T-cell (primary cell): Measurements from ENCODE around the gene C10orf90. TPM values are rescaled to one million over a fixed set of nuclear protein-coding genes. Genes with fewer than 3 reads are reported as not detected.

Experiments
- ATAC-seq, 4 experiments: fragments of 200-7000 bp in 3 of 4; fragments of 150-1000 bp in 1 of 4; cut with Tn5 transposase; replicated peaks in 1 of 4; 1 replicate in 3 of 4; 2 replicates in 1 of 4; pipeline ENCODE4 v1.10.0; 2021; ENCODE audit warnings: moderate library complexity in 3 of 4, mild to moderate bottlenecking in 2 of 4, moderate number of reproducible peaks in 1 of 4
- CTCF ChIA-PET, 2 donors: fragments of 300-600 bp; sonication (Branson Sonifier 250); formaldehyde crosslinking; loops; one replicate each; lab custom pipeline; 2022; ENCODE audit warnings: antibody characterized with exemption in 2 of 2; lab: Charles Lee
- POLR2A ChIA-PET, 2 donors: fragments of 300-600 bp; sonication (Branson Sonifier 250); formaldehyde crosslinking; loops; one replicate each; lab custom pipeline; 2022; ENCODE audit warnings: antibody characterized with exemption in 2 of 2; lab: Charles Lee
- DNase-seq, 35 experiments: peaks; one replicate each; pipeline versions ENCODE4 v3.0.0 to v3.0.0-alpha.2; 2013 to 2023
- H3K27ac ChIP-seq: one replicate; pipeline ENCODE4 v1.5.1; 2013; ENCODE audit warnings: low read length
- H3K27me3 ChIP-seq, 2 experiments: replicated peaks in 1 of 2; 1 replicate in 1 of 2; 2 replicates in 1 of 2; pipeline versions ENCODE4 v1.6.1 to v1.7.0; 2013; ENCODE audit warnings: low read length in 1 of 2, mixed read lengths in 1 of 2; ENCODE audit not compliant: control insufficient read depth in 2 of 2, insufficient read depth in 2 of 2; ENCODE audit errors: extremely low read depth in 1 of 2
- H3K36me3 ChIP-seq, 2 donors: 1 replicate in 1 of 2; 2 replicates in 1 of 2; pipeline versions ENCODE4 v1.6.1 to v1.7.0; 2013; ENCODE audit warnings: low read length in 1 of 2; ENCODE audit not compliant: control insufficient read depth in 2 of 2, insufficient read depth in 1 of 2; ENCODE audit errors: extremely low read depth in 1 of 2
- H3K4me1 ChIP-seq, 2 experiments: 1 replicate in 1 of 2; 2 replicates in 1 of 2; pipeline versions ENCODE4 v1.6.1 to v1.7.0; 2013; ENCODE audit warnings: low read length in 2 of 2, mixed read lengths in 1 of 2; ENCODE audit not compliant: insufficient read depth in 2 of 2, control insufficient read depth in 1 of 2; ENCODE audit errors: extremely low read depth in 1 of 2
- H3K4me3 ChIP-seq, 2 donors: 1 replicate in 1 of 2; 2 replicates in 1 of 2; pipeline versions ENCODE4 v1.5.1 to v1.7.0; 2013; ENCODE audit warnings: mild to moderate bottlenecking in 2 of 2, low read length in 1 of 2, moderate library complexity in 1 of 2; ENCODE audit not compliant: control insufficient read depth in 1 of 2; ENCODE audit errors: extremely low read depth in 1 of 2
- H3K9me3 ChIP-seq: 2 replicates; pipeline ENCODE4 v1.7.0; 2013
- H3K27ac Mint-ChIP-seq, 2 donors: one replicate each; pipeline ENCODE4 v1.8.0; 2020 to 2021; ENCODE audit warnings: mild to moderate bottlenecking in 2 of 2, mixed read lengths in 2 of 2
- H3K27me3 Mint-ChIP-seq, 2 donors: one replicate each; pipeline ENCODE4 v1.8.0; 2021 to 2022; ENCODE audit warnings: mixed read lengths in 2 of 2
- H3K36me3 Mint-ChIP-seq: one replicate; pipeline ENCODE4 v1.8.0; 2021; ENCODE audit warnings: mixed read lengths
- H3K4me1 Mint-ChIP-seq, 3 donors: one replicate each; pipeline ENCODE4 v1.8.0; 2020 to 2022; ENCODE audit warnings: mixed read lengths in 3 of 3, mild to moderate bottlenecking in 1 of 3
- H3K4me3 Mint-ChIP-seq, 3 donors: one replicate each; pipeline ENCODE4 v1.8.0; 2020 to 2022; ENCODE audit warnings: mild to moderate bottlenecking in 3 of 3, mixed read lengths in 3 of 3, moderate library complexity in 3 of 3
- H3K9me3 Mint-ChIP-seq, 3 donors: one replicate each; pipeline ENCODE4 v1.8.0; 2020 to 2022; ENCODE audit warnings: mixed read lengths in 3 of 3
- WGBS: methylation state at CpG from one replicate; pipeline ENCODE4 v1.1.5; 2013; ENCODE audit warnings: missing lambda C conversion rate; ENCODE audit not compliant: insufficient coverage; 5-methylcytosine and 5-hydroxymethylcytosine counted together
- total RNA-seq, 35 experiments: library from RNA in 6 of 35; stranded (reverse) in 6 of 35; fragments of 120-200 nt in 1 of 35; gene quantifications; one replicate each; pipeline versions ENCODE4 v1.2.1 to v1.2.4 and lab custom pipeline; 2013 to 2026

Gene C10orf90
- total RNA-seq, 5 donors from 2014 or later (not counting 1 experiment from before 2014, with no cell fraction given): not detected

DNA sequence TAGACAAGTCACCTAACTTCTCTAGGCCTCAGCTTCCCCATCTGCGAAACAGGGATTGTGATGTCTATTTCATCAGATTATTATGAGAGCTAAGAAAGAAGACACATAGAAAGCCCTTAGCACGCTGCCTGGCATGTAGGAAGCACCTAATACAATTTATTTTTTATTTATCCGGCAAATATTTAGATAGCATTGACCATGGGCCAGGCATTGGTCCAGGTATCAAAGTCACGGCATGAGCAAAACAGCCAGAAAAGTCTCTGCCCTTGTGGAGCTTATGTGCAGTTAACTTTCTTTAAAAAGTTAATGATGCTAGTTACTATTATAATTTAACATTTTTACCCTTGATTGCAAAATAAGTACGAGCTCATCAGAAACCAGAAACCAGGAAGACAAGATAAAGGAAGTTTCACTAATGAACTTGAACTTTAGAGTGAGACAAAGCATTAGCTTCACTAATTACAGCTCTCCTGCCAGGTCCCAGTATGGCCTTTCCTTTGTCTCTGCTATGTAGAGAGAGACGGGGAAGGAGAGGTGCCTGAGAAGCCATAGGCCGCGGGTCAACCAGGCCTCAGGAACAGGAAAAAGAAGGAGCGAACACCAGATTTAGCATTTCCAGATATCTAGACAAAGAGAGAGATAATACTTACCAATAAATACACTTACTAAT, 142.7 kb downstream of the C10orf90 start:
- Histone ChIP-seq H3K4me1 (no peaks in the 10 kb centered on the region), H3K36me3 (no peaks in the 10 kb centered on the region), H3K4me3 (no peak overlapping the region), H3K27ac (no peak overlapping the region), H3K27me3 (peaks cover 0 to 10% of the 10 kb centered on the region in 2 experiments), H3K9me3 (no peaks in the 10 kb centered on the region)
- ChIA-PET POLR2A (no interaction called here), CTCF (no interaction called here)
- Mint-ChIP-seq H3K4me3 (no peak overlapping the region), H3K27me3 (peaks cover 0 to 3% of the 10 kb centered on the region in 2 donors), H3K27ac (no peak overlapping the region), H3K4me1 (no peaks in the 10 kb centered on the region), H3K36me3 (no peaks in the 10 kb centered on the region), H3K9me3 (no peaks in the 10 kb centered on the region)
- WGBS: no CpG with 5 or more reads among the region's 9 CpGs
- ATAC-seq: no peak
- DNase-seq: no peak

DNA sequence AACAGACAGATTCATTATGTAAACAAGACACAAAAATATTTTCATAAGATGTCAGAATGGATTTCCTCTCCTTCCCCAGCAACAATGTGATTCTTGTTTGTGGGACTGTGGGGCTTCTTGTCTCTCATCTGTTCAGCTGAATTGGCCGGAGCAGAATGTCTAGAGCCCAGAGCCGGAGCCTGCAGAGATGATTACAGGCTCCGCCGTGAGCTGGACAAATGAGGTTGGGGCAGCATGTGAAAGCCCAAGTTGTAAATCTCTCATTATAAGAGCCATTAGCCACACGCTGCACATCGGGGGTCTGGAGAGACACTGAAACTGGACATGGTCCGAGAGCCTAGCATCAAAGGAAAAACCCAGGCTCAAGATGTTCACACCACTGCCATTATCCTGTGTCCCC, 145.2 kb downstream of the C10orf90 start:
- no peak overlapping the region for H3K4me3 ChIP-seq
- ATAC-seq (no peak), DNase-seq (no peak)
- Mint-ChIP-seq H3K4me1 (no peaks in the 10 kb centered on the region), H3K9me3 (no peaks in the 10 kb centered on the region), H3K4me3 (no peak overlapping the region), H3K27ac (no peak overlapping the region), H3K36me3 (no peaks in the 10 kb centered on the region), H3K27me3 (no peaks in the 10 kb centered on the region)
- H3K9me3 ChIP-seq: no peaks in the 10 kb centered on the region
- POLR2A ChIA-PET: no interaction called here
- WGBS: 91% methylated on average over 7 of the region's 7 CpGs
- H3K36me3 ChIP-seq: no peaks in the 10 kb centered on the region
- CTCF ChIA-PET: no interaction called here
- no peak overlapping the region for H3K27ac ChIP-seq
- no peaks in the 10 kb centered on the region for H3K4me1 ChIP-seq
- peaks cover 0 to 10% of the 10 kb centered on the region in 2 experiments for H3K27me3 ChIP-seq

DNA sequence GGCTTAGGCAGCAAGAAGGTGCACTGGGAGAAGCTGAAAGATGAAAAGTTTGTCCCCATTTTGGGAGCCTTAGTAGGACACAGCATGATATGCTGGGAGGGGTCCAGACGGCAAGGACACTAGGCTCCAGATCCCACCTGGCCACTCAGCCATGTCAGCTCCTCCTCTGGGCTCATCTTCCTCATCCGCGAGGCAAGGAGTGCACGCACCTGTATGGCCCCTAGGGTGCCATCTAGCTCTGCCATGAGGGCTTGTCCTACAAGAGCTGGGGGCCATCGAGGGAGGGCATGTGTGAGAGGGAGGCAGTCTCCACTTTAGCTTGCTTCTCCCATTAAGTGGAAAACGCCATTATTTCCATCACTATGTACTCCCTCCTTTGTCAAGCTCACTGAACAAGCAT, 146.0 kb downstream of the C10orf90 start:
- H3K9me3 Mint-ChIP-seq: no peaks in the 10 kb centered on the region

DNA sequence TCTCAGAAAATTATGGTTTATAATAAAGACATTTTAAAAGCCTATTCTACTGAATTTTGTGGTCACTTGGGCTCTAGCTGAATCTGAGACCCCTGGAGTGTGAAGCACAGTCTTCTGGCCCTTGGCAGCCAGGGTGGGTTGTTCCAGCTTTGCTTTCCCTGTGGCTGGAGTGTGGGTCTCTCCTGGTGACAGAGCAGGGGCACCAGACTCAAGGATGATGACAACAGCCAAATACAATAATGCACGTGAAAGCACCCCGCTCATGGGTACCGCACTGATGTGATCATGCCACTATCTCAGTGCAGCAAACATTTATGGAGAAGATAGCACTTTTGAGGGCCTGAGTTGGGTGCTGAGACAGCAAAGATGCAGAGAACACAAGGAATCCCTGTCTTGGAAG, 147.4 kb downstream of the C10orf90 start:
- H3K9me3 Mint-ChIP-seq: no peaks in the 10 kb centered on the region
- POLR2A ChIA-PET: no interaction called here
- CTCF ChIA-PET: no interaction called here
- no peaks in the 10 kb centered on the region for H3K4me1 ChIP-seq
- no peak overlapping the region for H3K4me3 Mint-ChIP-seq
- no peak for DNase-seq
- H3K27ac ChIP-seq: no peak overlapping the region
- H3K36me3 Mint-ChIP-seq: no peaks in the 10 kb centered on the region
- H3K4me1 Mint-ChIP-seq: no peaks in the 10 kb centered on the region
- no peaks in the 10 kb centered on the region for H3K36me3 ChIP-seq
- no peaks in the 10 kb centered on the region for H3K27me3 Mint-ChIP-seq
- no peak for ATAC-seq
- H3K27ac Mint-ChIP-seq: no peak overlapping the region
- no peak overlapping the region for H3K4me3 ChIP-seq
- H3K9me3 ChIP-seq: no peaks in the 10 kb centered on the region
- H3K27me3 ChIP-seq: peaks cover 0 to 10% of the 10 kb centered on the region in 2 experiments
- WGBS: 92% methylated on average over 2 of the region's 3 CpGs

More for the DNA sequence above, 146.0 kb downstream of the C10orf90 start:
- Histone ChIP-seq H3K36me3 (no peaks in the 10 kb centered on the region), H3K4me3 (no peak overlapping the region), H3K4me1 (no peaks in the 10 kb centered on the region), H3K9me3 (no peaks in the 10 kb centered on the region), H3K27ac (no peak overlapping the region), H3K27me3 (peaks cover 0 to 10% of the 10 kb centered on the region in 2 experiments)
- Mint-ChIP-seq H3K36me3 (no peaks in the 10 kb centered on the region), H3K4me1 (no peaks in the 10 kb centered on the region), H3K27me3 (no peaks in the 10 kb centered on the region), H3K4me3 (no peak overlapping the region), H3K27ac (no peak overlapping the region)
- no peak for ATAC-seq
- no peak for DNase-seq
- ChIA-PET POLR2A (no interaction called here), CTCF (no interaction called here)
- WGBS: 80% methylated on average over 1 of the region's 6 CpGs

DNA sequence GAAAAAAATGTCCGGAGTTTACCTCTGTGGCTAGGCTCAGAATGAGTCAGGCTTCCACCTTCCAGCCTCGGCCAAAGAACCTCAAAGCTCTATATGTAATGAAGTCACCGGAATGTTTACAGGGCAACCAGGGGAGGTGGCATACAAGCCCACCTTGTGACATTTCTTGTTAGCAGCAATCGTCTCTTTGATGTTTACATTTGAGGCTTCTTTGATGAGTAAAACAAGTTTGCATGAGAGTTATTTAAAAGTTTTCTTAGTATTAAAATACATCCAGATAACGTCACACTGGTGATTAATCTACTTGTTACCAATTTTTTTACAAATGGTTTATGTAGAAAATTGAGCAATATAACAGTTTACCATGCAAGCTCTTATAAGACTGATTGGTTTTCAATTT, 149.1 kb downstream of the C10orf90 start:
- H3K27ac ChIP-seq: no peak overlapping the region
- no peaks in the 10 kb centered on the region for H3K36me3 Mint-ChIP-seq
- no peak overlapping the region for H3K4me3 Mint-ChIP-seq
- WGBS: 20% methylated on average over 1 of the region's 5 CpGs
- H3K4me3 ChIP-seq: no peak overlapping the region
- ATAC-seq (no peak), DNase-seq (no peak)
- no peaks in the 10 kb centered on the region for H3K9me3 Mint-ChIP-seq
- H3K36me3 ChIP-seq: no peaks in the 10 kb centered on the region
- no peaks in the 10 kb centered on the region for H3K9me3 ChIP-seq
- no peaks in the 10 kb centered on the region for H3K4me1 Mint-ChIP-seq
- POLR2A ChIA-PET: no interaction called here
- peaks cover 0 to 10% of the 10 kb centered on the region in 2 experiments for H3K27me3 ChIP-seq
- CTCF ChIA-PET: no interaction called here
- no peaks in the 10 kb centered on the region for H3K27me3 Mint-ChIP-seq
- no peaks in the 10 kb centered on the region for H3K4me1 ChIP-seq
- H3K27ac Mint-ChIP-seq: no peak overlapping the region

DNA sequence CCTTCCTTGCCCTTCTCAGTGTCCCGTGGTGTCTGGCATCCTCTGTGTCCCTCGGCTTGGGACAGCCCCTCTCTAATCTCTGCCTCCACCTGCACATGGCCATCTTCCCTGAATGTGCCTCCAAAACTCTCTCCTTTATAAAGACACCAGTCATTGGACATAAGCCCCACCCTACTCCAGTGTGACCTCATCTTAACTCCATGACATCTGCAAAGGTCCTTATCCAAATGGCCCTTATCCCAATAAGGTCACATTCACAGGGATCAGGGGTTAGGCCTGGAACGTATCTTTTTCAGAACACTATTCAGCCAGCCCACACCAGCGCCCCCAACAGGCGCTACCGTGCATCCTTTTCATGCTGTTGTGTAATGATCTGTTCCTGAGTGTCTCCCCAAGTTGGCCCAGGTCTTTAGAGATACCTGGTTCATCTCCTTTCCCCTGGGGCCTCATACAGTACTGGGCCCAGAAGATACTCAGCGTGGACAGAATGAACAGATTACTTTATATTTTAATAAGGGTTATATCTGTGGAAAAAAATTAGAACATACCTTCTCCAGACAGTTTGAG, 149.7 kb downstream of the C10orf90 start:
- no peaks in the 10 kb centered on the region for H3K36me3 ChIP-seq
- peaks cover 0 to 10% of the 10 kb centered on the region in 2 experiments for H3K27me3 ChIP-seq
- no peak for DNase-seq
- no peaks in the 10 kb centered on the region for H3K9me3 Mint-ChIP-seq
- ATAC-seq: no peak
- no peaks in the 10 kb centered on the region for H3K9me3 ChIP-seq
- no peaks in the 10 kb centered on the region for H3K4me1 ChIP-seq
- WGBS: 94% methylated on average over 2 of the region's 7 CpGs
- H3K4me3 ChIP-seq: no peak overlapping the region
- no peak overlapping the region for H3K4me3 Mint-ChIP-seq
- H3K27ac ChIP-seq: no peak overlapping the region
- no peak overlapping the region for H3K27ac Mint-ChIP-seq
- H3K36me3 Mint-ChIP-seq: no peaks in the 10 kb centered on the region
- H3K27me3 Mint-ChIP-seq: no peaks in the 10 kb centered on the region
- no peaks in the 10 kb centered on the region for H3K4me1 Mint-ChIP-seq
- CTCF ChIA-PET: no interaction called here
- POLR2A ChIA-PET: no interaction called here
